GM23338 (cell line): ENCODE data around the gene RUSC1.

Experiments
- CTCF ChIP-seq, 2 experiments: fragments of 200-600 bp in 1 of 2; sonication (generic) in 1 of 2; conservative IDR thresholded peaks; 2 replicates each; pipeline versions ENCODE4 v1.5.1 to v1.6.1; 2016 to 2017; ENCODE audit warnings: antibody characterized with exemption in 2 of 2, low read depth in 2 of 2, mild to moderate bottlenecking in 2 of 2, moderate library complexity in 1 of 2
- EZH2 ChIP-seq: fragments of 200-600 bp; sonication (generic); IDR thresholded peaks from one replicate; pipeline ENCODE4 v1.8.0; 2017; ENCODE audit warnings: antibody characterized with exemption, mild to moderate bottlenecking, low read depth; ENCODE audit not compliant: unreplicated experiment

- no peak for TF ChIP-seq CTCF (conservative IDR thresholded peaks at IDR 0.05; ENCODE audit: low read depth in 2 of 2)
- TF ChIP-seq EZH2 = no peak
These were observed 24.8 kb upstream of the RUSC1 start for GRCh38 chr1:155295942-155296267.
